Sigmoid colon (tissue), 7 donors: ENCODE results near the gene MYO5C. TPM values are rescaled to one million over a fixed set of nuclear protein-coding genes. Genes with fewer than 3 reads are reported as not detected.

Experiments
- DNase-seq: peaks from one replicate; pipeline ENCODE4 v3.0.0-alpha.2; 2019
- H3K27ac ChIP-seq, 4 donors: fragments of 200-600 bp; sonication (generic); one replicate each; pipeline ENCODE4 v1.5.1; 2016 to 2019; ENCODE audit warnings: mild to moderate bottlenecking in 1 of 4
- H3K27me3 ChIP-seq, 3 donors: fragments of 200-600 bp; sonication (generic); one replicate each; pipeline ENCODE4 v1.5.1; 2019; ENCODE audit warnings: mild to moderate bottlenecking in 1 of 3
- H3K36me3 ChIP-seq, 4 donors: fragments of 200-600 bp; sonication (generic); one replicate each; pipeline ENCODE4 v1.5.1; 2016 to 2019
- H3K4me1 ChIP-seq, 4 donors: fragments of 200-600 bp; sonication (generic); one replicate each; pipeline ENCODE4 v1.5.1; 2017 to 2019
- H3K4me3 ChIP-seq, 4 donors: fragments of 200-600 bp; sonication (generic); one replicate each; pipeline ENCODE4 v1.5.1; 2017 to 2019; ENCODE audit warnings: mild to moderate bottlenecking in 2 of 4, moderate library complexity in 1 of 4
- H3K9me3 ChIP-seq, 4 donors: fragments of 200-600 bp in 3 of 4; sonication (generic) in 3 of 4; one replicate each; pipeline versions ENCODE4 v1.5.1 to v1.6.1; 2013 to 2019
- CTCF ChIP-seq, 4 experiments: fragments of 450-650 bp in 3 of 4; fragments of 200-600 bp in 1 of 4; IDR thresholded peaks; one replicate each; pipeline ENCODE4 v1.5.1; 2016 to 2019; ENCODE audit warnings: antibody characterized with exemption in 4 of 4, mild to moderate bottlenecking in 3 of 4, moderate library complexity in 2 of 4
- EP300 ChIP-seq, 4 donors: sonication (generic); formaldehyde crosslinking; IDR thresholded peaks; one replicate each; pipeline ENCODE4 v1.6.1; 2017; ENCODE audit warnings: antibody characterized with exemption in 4 of 4
- POLR2A ChIP-seq, 2 donors: fragments of 450-650 bp; IDR thresholded peaks; one replicate each; pipeline ENCODE4 v1.6.1; 2016; ENCODE audit warnings: antibody characterized with exemption in 2 of 2, mild to moderate bottlenecking in 2 of 2, moderate library complexity in 2 of 2
- POLR2AphosphoS5 ChIP-seq, 4 donors: sonication (generic); formaldehyde crosslinking; IDR thresholded peaks; one replicate each; pipeline ENCODE4 v1.6.1; 2017; ENCODE audit warnings: antibody characterized with exemption in 4 of 4
- WGBS, 2 donors: extraction: QIAGEN DNeasy Blood & Tissue Kit; methylation state at CpG; one replicate each; pipeline ENCODE4 v1.1.7; 2013; 5-methylcytosine and 5-hydroxymethylcytosine counted together
- intact Hi-C: fragments of 100-400 bp; cut with DNase I; formaldehyde crosslinking; loops from one replicate; pipeline ENCODE4 v1.15.1; 2023
- polyA plus RNA-seq, 3 donors: library from polyadenylated mRNA; stranded (reverse); fragments of 200-250 nt; gene quantifications; one replicate each; pipeline ENCODE4 v1.2.3, GENCODE V29; 2013
- total RNA-seq, 4 donors: library from RNA; depleted of rRNA; stranded (reverse); fragments of >200 nt; gene quantifications; one replicate each; pipeline ENCODE4 v1.1.0, GENCODE V29; 2016
- donor health status: healthy with polysubstance abuse.
- donor health status: Bipolar disorder and iron deficiency.
- donor health status: healthy.

MYO5C gene
- total and polyA plus RNA-seq, 7 donors = 3.6 to 16.5 (median 11.9) TPM

DNA sequence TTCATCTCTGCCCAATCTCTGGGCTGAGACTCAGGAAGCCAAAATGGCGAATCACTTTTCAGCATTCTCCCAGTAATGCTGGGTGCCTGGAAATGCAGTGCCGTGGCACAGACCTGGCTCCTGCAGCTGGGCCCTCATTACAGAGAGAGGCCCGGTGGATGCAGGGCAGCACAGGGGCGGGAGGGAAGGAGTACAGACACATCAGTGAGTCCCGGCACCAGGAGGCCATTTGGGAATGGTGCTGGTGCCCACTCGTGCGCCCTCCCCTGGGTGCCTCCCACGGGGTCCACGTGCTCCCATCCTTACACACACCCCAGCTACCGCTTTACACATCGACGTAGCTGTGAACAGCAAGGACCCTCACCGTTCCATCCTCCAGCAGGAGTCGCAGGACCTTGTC lies 13.2 kb downstream of the MYO5C start:
- Histone ChIP-seq H3K27me3 (no peaks in the 10 kb centered on the region), H3K4me3 (no peak overlapping the region), H3K36me3 (no peaks in the 10 kb centered on the region), H3K9me3 (no peaks in the 10 kb centered on the region), H3K4me1 (no peaks in the 10 kb centered on the region), H3K27ac (no peak overlapping the region)
- 94 to 95% methylated on average over 14 of the region's 14 CpGs for WGBS, 2 donors
- intact Hi-C loops = no loop called here
- DNase-seq = no peak
- TF ChIP-seq CTCF (IDR thresholded peaks at IDR 0.05) (no peak), POLR2A (IDR thresholded peaks at IDR 0.05) (no peak), EP300 (IDR thresholded peaks at IDR 0.05) (no peak), POLR2AphosphoS5 (IDR thresholded peaks at IDR 0.05) (no peak)

DNA sequence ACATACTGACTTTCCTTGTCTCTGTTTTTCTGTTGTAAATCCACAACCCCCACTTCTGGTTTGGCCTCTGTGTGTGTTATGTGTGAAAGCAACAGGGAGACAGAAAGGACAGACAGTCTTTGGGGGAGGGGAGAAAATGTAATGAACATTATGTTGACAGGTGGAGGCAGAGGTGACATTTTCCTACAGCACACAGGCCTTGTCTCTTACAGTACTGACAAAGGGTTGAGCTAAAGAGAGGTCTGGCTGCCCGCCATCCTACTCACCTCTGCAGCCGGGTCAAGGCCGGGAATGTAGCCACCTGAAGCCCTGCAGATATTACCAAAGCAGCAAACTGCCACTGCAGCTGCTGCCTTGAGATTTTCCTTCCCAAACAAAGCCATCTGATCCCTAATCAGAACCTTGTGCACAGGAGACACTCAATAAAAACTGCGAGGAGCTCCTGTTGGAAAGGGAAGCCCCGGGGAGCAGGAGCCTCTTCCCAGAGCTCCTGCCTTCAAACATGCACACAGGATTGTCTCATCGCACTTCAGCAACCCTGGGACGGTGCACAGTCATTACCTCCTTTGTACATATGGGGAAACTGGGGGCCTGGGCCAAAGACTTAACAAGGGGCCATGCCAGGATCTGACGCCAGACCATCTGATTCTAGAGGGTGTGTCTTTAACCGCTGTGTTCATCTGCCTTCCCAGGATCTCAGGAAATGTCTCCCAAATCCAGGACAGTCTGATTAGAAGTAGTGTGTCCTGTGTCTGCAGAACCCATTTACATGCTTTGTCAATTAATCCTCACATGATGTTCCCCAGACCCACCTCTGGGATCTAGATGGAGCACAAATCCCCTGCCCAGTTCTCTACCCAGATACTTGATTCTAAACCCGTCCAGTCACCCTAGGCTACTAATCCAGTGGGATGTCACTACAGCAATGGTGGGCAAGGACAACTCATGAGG lies 14.2 kb downstream of the MYO5C start:
- H3K36me3 ChIP-seq = no peaks in the 10 kb centered on the region
- TF ChIP-seq CTCF (IDR thresholded peaks at IDR 0.05) (no peak), EP300 (IDR thresholded peaks at IDR 0.05) (no peak), POLR2AphosphoS5 (IDR thresholded peaks at IDR 0.05) (no peak), POLR2A (IDR thresholded peaks at IDR 0.05) (no peak)
- no peaks in the 10 kb centered on the region for H3K4me1 ChIP-seq
- no peaks in the 10 kb centered on the region for H3K27me3 ChIP-seq
- no peaks in the 10 kb centered on the region for H3K9me3 ChIP-seq
- H3K27ac ChIP-seq = no peak overlapping the region
- no peak for DNase-seq
- H3K4me3 ChIP-seq = no peak overlapping the region
- WGBS, 2 donors = 86 to 88% methylated on average over 10 of the region's 10 CpGs
- intact Hi-C loops = no loop called here

DNA sequence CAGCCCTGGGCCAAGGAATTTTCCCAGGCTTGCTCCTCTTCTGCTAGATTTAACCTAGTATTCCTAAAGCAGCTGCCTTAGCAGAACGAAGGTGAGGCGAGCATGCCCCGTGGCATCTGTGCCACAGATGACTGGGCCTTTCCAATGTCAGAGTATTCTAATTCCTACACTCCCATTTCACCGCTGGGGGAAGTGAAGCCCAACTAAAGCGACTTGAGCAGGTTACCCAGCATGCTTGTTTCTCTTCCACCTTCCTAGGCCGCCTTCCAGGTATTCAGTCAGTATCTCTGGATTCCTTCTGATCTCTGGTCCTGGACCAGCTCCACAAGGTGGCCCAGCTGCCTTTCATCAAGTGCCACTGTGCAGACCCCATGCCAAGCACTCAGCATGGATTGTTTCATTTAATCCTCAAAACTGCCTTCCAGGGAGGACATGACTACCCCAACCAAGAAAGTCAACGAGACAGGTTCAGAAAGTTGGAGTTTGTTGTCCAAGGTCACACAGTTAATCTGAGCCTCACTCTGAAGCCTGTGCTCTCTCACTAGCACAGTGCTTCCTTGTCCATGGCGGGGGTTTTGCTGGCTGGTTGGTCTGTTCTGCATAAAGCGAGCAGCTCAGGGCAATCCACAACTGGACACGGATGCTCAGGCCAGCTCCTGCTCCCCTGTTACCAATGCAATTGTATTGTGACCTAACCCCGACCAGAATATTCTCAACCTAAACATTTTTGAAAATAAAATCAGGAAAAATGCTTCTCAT lies 15.1 kb downstream of the MYO5C start:
- WGBS, 2 donors = 89 to 93% methylated on average over 11 of the region's 11 CpGs
- Histone ChIP-seq H3K27me3 (no peaks in the 10 kb centered on the region), H3K4me3 (no peak overlapping the region), H3K4me1 (no peaks in the 10 kb centered on the region), H3K9me3 (no peaks in the 10 kb centered on the region), H3K27ac (no peak overlapping the region), H3K36me3 (no peaks in the 10 kb centered on the region)
- intact Hi-C loops = no loop called here
- TF ChIP-seq EP300 (IDR thresholded peaks at IDR 0.05) = no peak
- no peak for TF ChIP-seq POLR2A (IDR thresholded peaks at IDR 0.05)
- no peak for TF ChIP-seq POLR2AphosphoS5 (IDR thresholded peaks at IDR 0.05)
- DNase-seq = no peak

DNA sequence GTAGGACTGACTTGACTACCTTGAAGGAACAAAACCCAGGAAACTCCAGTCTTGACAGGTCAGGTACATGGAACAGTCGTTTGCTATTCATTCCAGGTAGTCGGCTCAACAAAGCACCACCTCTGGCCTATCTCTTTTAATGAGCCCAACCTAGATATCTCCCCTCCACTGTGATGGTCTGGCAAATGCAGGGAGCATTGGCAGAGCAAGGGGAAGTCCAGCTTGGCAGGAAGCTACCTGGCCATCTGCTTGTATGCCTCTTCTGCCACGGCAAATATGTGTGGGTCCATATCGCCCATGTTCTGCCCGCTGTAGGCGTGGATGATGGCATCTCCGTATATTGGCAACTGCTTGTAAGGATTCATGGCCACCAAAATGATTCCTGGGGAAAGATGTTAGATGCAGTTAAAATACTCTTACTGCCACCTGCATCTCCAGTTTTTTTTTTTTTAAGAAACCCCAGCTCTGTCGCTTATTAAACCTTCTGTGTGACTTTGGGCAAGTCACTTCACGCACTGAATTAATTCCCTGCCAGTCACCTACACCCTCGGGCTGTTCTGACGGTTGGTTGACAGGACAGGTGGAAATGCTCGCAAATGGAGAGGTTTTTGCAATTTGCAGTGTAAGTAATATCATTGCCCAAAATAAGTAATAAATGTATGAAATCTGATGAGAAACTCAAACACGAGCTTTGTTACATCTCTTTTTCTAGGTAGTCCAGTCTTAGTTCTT lies 16.8 kb downstream of the MYO5C start:
- Histone ChIP-seq H3K9me3 (no peaks in the 10 kb centered on the region), H3K36me3 (no peaks in the 10 kb centered on the region), H3K4me1 (no peaks in the 10 kb centered on the region), H3K27me3 (no peaks in the 10 kb centered on the region), H3K4me3 (no peak overlapping the region), H3K27ac (no peak overlapping the region)
- TF ChIP-seq POLR2A (IDR thresholded peaks at IDR 0.05) (no peak), CTCF (IDR thresholded peaks at IDR 0.05) (no peak), POLR2AphosphoS5 (IDR thresholded peaks at IDR 0.05) (no peak), EP300 (IDR thresholded peaks at IDR 0.05) (no peak)
- no peak for DNase-seq
- WGBS, 2 donors = 91 to 94% methylated on average over 13 of the region's 13 CpGs
- intact Hi-C loops = no loop called here
